Smooth muscle cell (in vitro differentiated cells): ENCODE results near the gene RNF114. TPM values are rescaled to one million over a fixed set of nuclear protein-coding genes. Genes with fewer than 3 reads are reported as not detected.
"Not testable (repeated sequence)": the region's sequence is repeated elsewhere in the genome, so short reads cannot be mapped to it uniquely, and the experiment has no call there.

ENCODE experiments used
- DNase-seq: peaks from one replicate; lab custom pipeline; 2025; ENCODE audit not compliant: unreplicated experiment; lab: John Stamatoyannopoulos, UW
- H2AFZ ChIP-seq: fragments of 200-600 bp; sonication (generic); 2 replicates; pipeline ENCODE4 v1.6.0; 2016; ENCODE audit warnings: antibody characterized with exemption, low read depth, mild to moderate bottlenecking
- H3F3A ChIP-seq: fragments of 200-600 bp; sonication (generic); 2 replicates; pipeline ENCODE4 v1.6.0; 2017; ENCODE audit warnings: antibody characterized with exemption, low read depth
- H3K27ac ChIP-seq: fragments of 200-600 bp; sonication (generic); 2 replicates; pipeline ENCODE4 v1.5.1; 2016; ENCODE audit warnings: low read depth, mild to moderate bottlenecking
- H3K27me3 ChIP-seq: fragments of 200-600 bp; sonication (generic); 2 replicates; pipeline ENCODE4 v1.6.1; 2016; ENCODE audit warnings: low read depth, mild to moderate bottlenecking
- H3K36me3 ChIP-seq: fragments of 200-600 bp; sonication (generic); 2 replicates; pipeline ENCODE4 v1.5.1; 2016; ENCODE audit warnings: low read depth
- H3K4me1 ChIP-seq: fragments of 200-600 bp; sonication (generic); 2 replicates; pipeline ENCODE4 v1.5.1; 2016; ENCODE audit warnings: low read depth
- H3K4me2 ChIP-seq: fragments of 200-600 bp; sonication (generic); 2 replicates; pipeline ENCODE4 v1.6.0; 2016; ENCODE audit warnings: mild to moderate bottlenecking
- H3K4me3 ChIP-seq: fragments of 200-600 bp; sonication (generic); 2 replicates; pipeline ENCODE4 v1.5.1; 2016; ENCODE audit warnings: mild to moderate bottlenecking
- H3K79me2 ChIP-seq: fragments of 200-600 bp; sonication (generic); 2 replicates; pipeline ENCODE4 v1.6.0; 2016; ENCODE audit warnings: low read depth, mild to moderate bottlenecking
- H3K9ac ChIP-seq: fragments of 200-600 bp; sonication (generic); 2 replicates; pipeline ENCODE4 v1.6.0; 2016; ENCODE audit warnings: low read depth
- H3K9me3 ChIP-seq: fragments of 200-600 bp; sonication (generic); replicated peaks from 2 replicates; pipeline ENCODE4 v1.5.1; 2016; ENCODE audit warnings: low read depth
- H4K20me1 ChIP-seq: fragments of 200-600 bp; sonication (generic); 2 replicates; pipeline ENCODE4 v1.6.0; 2016; ENCODE audit warnings: low read depth
- WGBS: methylation state at CpG from one replicate; pipeline ENCODE4 v1.1.7; 2016; ENCODE audit warnings: low lambda C conversion rate; 5-methylcytosine and 5-hydroxymethylcytosine counted together
- polyA plus RNA-seq: library from polyadenylated mRNA; unstranded; fragments of >200 nt; fragmentation: Nextera tagmentation; extraction: Ambion mirVana; gene quantifications from 2 replicates; pipeline ENCODE4 v1.2.1, GENCODE V29; 2016
- total RNA-seq: library from RNA; depleted of rRNA; stranded (reverse); fragments of >200 nt; gene quantifications from 2 replicates; pipeline ENCODE4 v1.2.3, GENCODE V29; 2014
- TF ChIP-seq, protein P1 (sequence below): fragments of 200-600 bp; sonication (generic); IDR thresholded peaks from 2 replicates; pipeline ENCODE4 v1.5.1; 2017; ENCODE audit warnings: borderline replicate concordance, mild to moderate bottlenecking, antibody characterized with exemption; ENCODE audit not compliant: insufficient read depth, poor library complexity, severe bottlenecking

RNF114 gene
- total and polyA plus RNA-seq, 2 experiments from 2014 or later = 54.2 to 80.5 TPM

DNA sequence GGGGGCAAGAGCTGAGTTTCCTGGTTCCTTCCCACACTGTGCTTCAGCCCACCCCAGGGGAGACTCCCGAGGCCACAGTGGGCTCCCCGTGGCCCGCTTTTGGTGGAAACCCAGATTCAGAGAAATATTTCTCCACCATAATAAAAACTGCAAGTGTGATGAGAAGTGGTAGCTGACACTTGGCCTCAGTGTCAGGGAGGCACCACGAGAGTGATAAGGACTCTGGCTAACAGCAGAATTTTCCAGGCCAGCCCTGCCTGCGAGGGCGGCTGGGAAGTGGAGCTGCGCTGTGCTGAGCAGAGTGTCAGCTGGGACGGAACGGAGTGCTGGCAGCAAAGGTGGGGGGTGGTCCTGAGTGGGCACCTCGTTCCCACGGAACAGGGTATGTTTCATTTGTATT is 43.4 kb upstream of the RNF114 start:
- Histone ChIP-seq H3K9ac (peak overlapping the region; percentile 1), H3K27me3 (no peaks in the 10 kb centered on the region), H3F3A (peaks cover 4% of the 10 kb centered on the region), H3K4me1 (peaks cover 14% of the 10 kb centered on the region), H3K4me3 (no peak overlapping the region), H4K20me1 (peaks cover 51% of the 10 kb centered on the region), H3K27ac (no peak overlapping the region), H3K36me3 (no peaks in the 10 kb centered on the region), H3K4me2 (peak overlapping the region; percentile 40), H2AFZ (no peak overlapping the region), H3K79me2 (no peaks in the 10 kb centered on the region), H3K9me3 (no peaks in the 10 kb centered on the region)
- TF ChIP-seq, protein P1, sequence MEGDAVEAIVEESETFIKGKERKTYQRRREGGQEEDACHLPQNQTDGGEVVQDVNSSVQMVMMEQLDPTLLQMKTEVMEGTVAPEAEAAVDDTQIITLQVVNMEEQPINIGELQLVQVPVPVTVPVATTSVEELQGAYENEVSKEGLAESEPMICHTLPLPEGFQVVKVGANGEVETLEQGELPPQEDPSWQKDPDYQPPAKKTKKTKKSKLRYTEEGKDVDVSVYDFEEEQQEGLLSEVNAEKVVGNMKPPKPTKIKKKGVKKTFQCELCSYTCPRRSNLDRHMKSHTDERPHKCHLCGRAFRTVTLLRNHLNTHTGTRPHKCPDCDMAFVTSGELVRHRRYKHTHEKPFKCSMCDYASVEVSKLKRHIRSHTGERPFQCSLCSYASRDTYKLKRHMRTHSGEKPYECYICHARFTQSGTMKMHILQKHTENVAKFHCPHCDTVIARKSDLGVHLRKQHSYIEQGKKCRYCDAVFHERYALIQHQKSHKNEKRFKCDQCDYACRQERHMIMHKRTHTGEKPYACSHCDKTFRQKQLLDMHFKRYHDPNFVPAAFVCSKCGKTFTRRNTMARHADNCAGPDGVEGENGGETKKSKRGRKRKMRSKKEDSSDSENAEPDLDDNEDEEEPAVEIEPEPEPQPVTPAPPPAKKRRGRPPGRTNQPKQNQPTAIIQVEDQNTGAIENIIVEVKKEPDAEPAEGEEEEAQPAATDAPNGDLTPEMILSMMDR = no peak
- WGBS = 58% methylated on average over 11 of the region's 11 CpGs
- no peak for DNase-seq

DNA sequence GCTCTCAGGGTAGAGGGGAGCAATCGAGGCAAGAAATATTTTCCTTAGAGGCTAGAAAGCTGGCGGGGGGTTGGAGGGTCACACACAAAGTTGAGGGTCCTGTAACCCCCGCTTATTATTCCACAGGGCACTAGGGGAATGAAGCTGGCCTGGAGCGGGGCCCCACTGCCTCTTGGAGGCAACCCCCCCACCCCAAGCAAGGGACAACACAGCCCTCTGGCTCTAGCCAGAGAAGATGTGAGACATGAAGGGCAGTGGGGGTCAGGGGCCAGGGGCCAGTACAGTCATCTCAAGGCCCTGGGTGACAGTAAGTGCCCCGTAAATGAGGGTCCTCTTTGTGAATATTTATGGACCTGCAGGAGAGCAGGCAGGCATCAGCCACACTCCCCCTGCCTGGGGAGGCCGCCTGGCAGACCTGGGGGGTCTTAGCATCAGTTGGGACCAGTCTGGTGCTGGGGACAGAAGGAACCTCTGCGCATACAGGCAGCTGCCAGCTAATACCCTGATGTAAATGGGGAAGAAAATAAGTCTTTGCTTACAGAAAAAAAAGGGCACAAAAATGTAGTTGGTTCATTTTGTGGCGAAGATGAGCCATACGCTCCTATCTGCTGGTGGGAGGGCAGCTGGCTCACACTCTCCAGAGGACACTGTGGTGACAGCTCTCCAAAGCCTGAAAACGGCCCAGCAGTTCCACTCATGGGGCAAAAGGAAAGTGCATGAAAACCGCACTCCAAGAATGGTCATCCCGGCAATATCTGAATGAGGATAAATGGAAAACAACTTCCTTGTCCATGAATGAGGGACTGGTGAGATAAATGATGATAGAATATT is 42.7 kb upstream of the RNF114 start:
- peaks cover 4% of the 10 kb centered on the region for H3F3A ChIP-seq
- H3K4me2 ChIP-seq = peak overlapping the region; percentile 60
- no peaks in the 10 kb centered on the region for H3K9me3 ChIP-seq
- H3K36me3 ChIP-seq = no peaks in the 10 kb centered on the region
- H2AFZ ChIP-seq = no peak overlapping the region
- no peaks in the 10 kb centered on the region for H3K79me2 ChIP-seq
- DNase-seq = no peak
- H3K4me3 ChIP-seq = no peak overlapping the region
- H3K27ac ChIP-seq = peak overlapping the region; percentile 14
- WGBS = 65% methylated on average over 12 of the region's 12 CpGs
- peaks cover 51% of the 10 kb centered on the region for H4K20me1 ChIP-seq
- H3K27me3 ChIP-seq = no peaks in the 10 kb centered on the region
- H3K9ac ChIP-seq = peak overlapping the region; percentile 1
- H3K4me1 ChIP-seq = peaks cover 10% of the 10 kb centered on the region
- TF ChIP-seq, protein P1 = no peak

DNA sequence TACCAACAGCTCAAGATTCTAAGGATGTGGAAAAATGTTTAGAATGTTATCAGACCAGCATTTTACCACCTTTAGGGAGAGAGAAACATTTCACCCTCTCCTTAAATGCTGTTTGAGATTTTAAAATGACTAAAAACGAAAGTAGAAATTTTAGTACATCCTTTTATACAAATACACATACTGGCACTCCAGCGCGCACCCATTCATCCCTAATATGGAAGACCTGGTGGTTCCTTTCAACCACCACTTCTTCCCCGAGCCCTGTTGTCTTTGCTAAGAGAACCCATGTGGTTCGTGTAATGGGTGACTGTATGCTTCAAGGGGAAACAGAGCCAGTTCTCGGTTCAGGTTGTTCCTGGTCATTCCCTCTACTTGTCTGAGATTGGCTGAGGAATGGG is 42.1 kb upstream of the RNF114 start:
- no peak overlapping the region for H2AFZ ChIP-seq
- H3K4me3 ChIP-seq = no peak overlapping the region

DNA sequence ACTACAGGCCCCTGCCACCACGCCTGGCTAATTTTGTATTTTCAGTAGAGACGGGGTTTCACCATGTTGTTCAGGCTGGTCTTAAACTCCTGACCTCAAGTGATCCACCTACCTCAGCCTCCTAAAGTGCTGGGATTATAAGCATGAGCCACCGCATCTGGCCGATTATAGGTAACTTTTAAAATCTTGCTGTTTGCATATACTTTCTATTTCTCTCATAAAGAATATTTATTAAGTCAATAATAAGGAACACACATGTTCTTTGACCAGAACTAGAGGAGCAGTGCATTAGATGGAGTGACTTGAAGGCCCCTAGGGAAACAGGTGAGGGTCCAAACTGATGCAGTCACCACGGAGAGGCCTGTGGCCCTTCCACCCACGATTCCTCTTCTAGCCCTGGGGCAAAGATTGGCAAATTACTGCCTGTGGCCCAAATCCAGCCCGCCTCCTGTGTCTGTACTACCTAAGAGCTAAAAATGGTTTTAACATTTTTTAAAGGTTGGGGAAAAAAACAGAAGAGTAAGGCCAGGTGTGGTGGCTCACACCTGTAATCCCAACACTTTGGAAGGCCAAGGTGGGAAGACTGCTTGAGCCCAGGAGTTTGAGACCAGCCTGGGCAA is 40.6 kb upstream of the RNF114 start:
- H3F3A ChIP-seq, H2AFZ ChIP-seq, H3K27me3 ChIP-seq, H3K79me2 ChIP-seq, H3K9me3 ChIP-seq, DNase-seq, H3K36me3 ChIP-seq, H3K4me2 ChIP-seq, H3K27ac ChIP-seq, H3K4me3 ChIP-seq, H3K4me1 ChIP-seq, H3K9ac ChIP-seq: not testable (repeated sequence)
- WGBS = 91% methylated on average over 7 of the region's 7 CpGs
- H4K20me1 ChIP-seq = peaks cover 52% of the 10 kb centered on the region

More for the DNA sequence above, 42.1 kb upstream of the RNF114 start:
- H3K36me3 ChIP-seq = no peaks in the 10 kb centered on the region
- no peak overlapping the region for H3K9ac ChIP-seq
- peaks cover 46% of the 10 kb centered on the region for H4K20me1 ChIP-seq
- H3K4me1 ChIP-seq = peaks cover 10% of the 10 kb centered on the region
- TF ChIP-seq, protein P1 = no peak
- WGBS = 91% methylated on average over 6 of the region's 6 CpGs
- no peak overlapping the region for H3K27ac ChIP-seq
- no peak for DNase-seq
- no peaks in the 10 kb centered on the region for H3K27me3 ChIP-seq
- H3F3A ChIP-seq = peaks cover 4% of the 10 kb centered on the region
- no peaks in the 10 kb centered on the region for H3K9me3 ChIP-seq
- H3K4me2 ChIP-seq = peak overlapping the region; percentile 60
- H3K79me2 ChIP-seq = no peaks in the 10 kb centered on the region
